ENCODE results near the gene SPRYD3. TPM values are rescaled to one million over a fixed set of nuclear protein-coding genes. Genes with fewer than 3 reads are reported as not detected.

The SPRYD3 gene
- total and polyA plus RNA-seq, 11 donors: 26.0 to 94.7 (median 48.5) TPM

DNA sequence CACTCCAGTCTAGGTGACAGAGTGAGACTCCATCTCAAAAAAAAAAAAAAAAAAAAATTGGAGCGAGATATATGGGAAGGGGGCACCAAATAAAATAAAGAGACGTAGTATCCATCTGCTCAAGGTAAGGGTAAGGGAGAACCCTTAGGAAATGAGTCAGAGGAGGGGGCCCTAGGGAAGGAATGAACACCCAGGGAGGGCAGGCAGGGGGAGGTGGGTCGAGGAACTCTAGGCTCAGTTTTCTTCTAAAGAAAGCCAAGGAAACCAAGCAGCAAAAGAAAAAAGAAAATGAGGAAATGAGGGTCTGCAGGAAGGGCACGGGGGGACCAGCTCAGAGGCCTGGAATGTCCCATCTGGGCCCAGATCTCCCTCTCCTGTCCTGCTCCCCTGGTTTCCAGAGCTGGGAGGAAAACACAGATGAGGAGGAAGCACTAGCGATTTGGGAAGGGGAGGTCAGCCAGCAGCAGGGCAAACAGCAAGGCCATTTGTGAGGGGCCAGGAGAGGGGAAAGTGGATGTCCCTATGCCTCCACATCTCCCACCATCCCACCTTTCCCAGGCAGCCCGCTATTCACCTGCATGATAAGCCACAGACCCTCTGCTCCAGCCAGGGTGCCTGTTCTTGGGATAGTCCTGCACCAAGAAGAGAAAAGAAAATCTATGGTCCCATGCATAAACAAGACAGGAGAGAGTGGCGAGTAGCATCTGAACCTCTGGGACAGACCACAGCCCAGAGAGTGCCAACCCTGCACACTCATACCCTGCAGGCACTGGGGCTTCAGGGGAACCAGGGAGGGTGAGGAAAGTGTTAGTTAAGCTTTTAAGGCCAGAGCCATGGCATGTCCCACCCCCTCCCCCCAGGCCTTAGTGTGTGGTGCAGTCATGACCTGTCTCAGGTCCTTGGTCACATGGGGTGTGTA, 11.9 kb downstream of the SPRYD3 start:
- DNase-seq (no peak), ATAC-seq (no peak)
- H3K4me3 ChIP-seq: no peak overlapping the region
- H3K9me3 ChIP-seq: no peaks in the 10 kb centered on the region
- peaks cover 0 to 69% (median 50%) of the 10 kb centered on the region in 9 donors for H3K36me3 ChIP-seq
- 72 to 77% (median 73%) methylated on average over 7 of the region's 7 CpGs for WGBS, 4 donors
- intact Hi-C loops (cut with DNase I): loop anchor here in 9 of 10 donors (2.0 to 5.0 kb wide), 5 partner anchors 31 to 220 kb away; no protein-coding TSS in a partner anchor
- TF ChIP-seq POLR2A (IDR thresholded peaks at IDR 0.05): no peak
- TF ChIP-seq, protein P1, sequence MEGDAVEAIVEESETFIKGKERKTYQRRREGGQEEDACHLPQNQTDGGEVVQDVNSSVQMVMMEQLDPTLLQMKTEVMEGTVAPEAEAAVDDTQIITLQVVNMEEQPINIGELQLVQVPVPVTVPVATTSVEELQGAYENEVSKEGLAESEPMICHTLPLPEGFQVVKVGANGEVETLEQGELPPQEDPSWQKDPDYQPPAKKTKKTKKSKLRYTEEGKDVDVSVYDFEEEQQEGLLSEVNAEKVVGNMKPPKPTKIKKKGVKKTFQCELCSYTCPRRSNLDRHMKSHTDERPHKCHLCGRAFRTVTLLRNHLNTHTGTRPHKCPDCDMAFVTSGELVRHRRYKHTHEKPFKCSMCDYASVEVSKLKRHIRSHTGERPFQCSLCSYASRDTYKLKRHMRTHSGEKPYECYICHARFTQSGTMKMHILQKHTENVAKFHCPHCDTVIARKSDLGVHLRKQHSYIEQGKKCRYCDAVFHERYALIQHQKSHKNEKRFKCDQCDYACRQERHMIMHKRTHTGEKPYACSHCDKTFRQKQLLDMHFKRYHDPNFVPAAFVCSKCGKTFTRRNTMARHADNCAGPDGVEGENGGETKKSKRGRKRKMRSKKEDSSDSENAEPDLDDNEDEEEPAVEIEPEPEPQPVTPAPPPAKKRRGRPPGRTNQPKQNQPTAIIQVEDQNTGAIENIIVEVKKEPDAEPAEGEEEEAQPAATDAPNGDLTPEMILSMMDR (IDR thresholded peaks at IDR 0.05): no peak
- H3K4me1 ChIP-seq: peaks cover 14 to 97% (median 75%) of the 10 kb centered on the region in 12 donors
- no peaks in the 10 kb centered on the region for H3K27me3 ChIP-seq
- H3K27ac ChIP-seq: peak overlapping the region in 9 of 12 donors; percentile 23 to 87 (median 71)

DNA sequence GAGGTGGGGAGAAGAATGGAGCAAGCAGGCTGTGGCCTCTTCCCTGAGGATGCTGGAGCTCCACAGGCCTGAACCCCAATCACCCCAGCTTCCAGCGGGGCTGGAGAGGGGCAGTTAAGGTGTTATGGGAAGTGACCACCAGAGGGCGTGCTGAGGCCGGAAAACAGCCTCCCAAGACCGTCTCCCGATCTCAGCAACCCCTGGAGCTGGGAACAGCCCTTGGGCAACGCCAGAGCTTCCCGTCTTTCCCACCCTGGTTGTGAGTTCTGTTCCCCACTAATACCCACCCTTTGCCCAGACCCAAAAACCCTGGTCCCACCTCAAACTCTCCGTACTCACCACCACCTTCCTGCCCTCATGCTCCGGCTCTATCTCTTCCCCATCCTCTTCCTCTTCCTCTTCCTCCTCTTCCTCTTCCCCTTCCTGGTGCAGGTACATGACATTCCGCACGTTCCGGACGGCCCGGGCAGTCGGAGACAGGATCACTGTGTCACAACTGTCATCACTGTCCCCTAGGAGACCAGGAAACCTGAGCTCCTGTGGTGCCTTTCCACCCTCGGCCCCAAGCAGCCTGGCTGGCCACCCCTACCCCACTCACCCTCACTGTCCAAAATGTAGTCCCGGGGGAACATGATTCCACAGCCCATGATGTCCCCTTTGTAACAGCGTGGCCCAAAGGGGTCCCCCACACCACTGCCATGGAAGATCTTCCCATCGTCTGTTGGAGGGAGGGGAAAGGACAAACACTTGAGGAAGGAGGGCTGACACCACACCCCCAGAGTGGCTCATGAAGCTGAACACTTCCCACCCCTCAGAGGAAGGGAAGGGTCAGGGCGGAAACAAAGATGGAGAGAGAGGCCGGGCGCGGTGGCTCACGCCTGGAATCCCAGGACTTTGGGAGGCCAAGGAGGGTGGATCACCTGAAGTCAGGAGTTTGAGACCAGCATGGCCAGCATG, 12.9 kb downstream of the SPRYD3 start:
- DNase-seq (peak; percentile 78 to 87 (median 83)), ATAC-seq (peak; percentile 40 to 71 (median 50))
- H3K4me1 ChIP-seq: peaks cover 5 to 97% (median 75%) of the 10 kb centered on the region in 12 donors
- H3K27me3 ChIP-seq: no peaks in the 10 kb centered on the region
- 28 to 38% (median 31%) methylated on average over 24 of the region's 24 CpGs for WGBS, 4 donors
- H3K9me3 ChIP-seq: no peaks in the 10 kb centered on the region
- intact Hi-C loops (cut with DNase I): loop anchor here (1.0 to 5.0 kb wide), 9 partner anchors 32 to 221 kb away; no protein-coding TSS in a partner anchor
- no peak for TF ChIP-seq POLR2A (IDR thresholded peaks at IDR 0.05)
- TF ChIP-seq, protein P1 (IDR thresholded peaks at IDR 0.05): peak; percentile 86 to 95 (median 91)
- H3K27ac ChIP-seq: peak overlapping the region in 11 of 12 donors; percentile 39 to 86 (median 71)
- H3K36me3 ChIP-seq: peaks cover 0 to 79% (median 56%) of the 10 kb centered on the region in 9 donors
- H3K4me3 ChIP-seq: peak overlapping the region in 1 of 12 donors; percentile 10

DNA sequence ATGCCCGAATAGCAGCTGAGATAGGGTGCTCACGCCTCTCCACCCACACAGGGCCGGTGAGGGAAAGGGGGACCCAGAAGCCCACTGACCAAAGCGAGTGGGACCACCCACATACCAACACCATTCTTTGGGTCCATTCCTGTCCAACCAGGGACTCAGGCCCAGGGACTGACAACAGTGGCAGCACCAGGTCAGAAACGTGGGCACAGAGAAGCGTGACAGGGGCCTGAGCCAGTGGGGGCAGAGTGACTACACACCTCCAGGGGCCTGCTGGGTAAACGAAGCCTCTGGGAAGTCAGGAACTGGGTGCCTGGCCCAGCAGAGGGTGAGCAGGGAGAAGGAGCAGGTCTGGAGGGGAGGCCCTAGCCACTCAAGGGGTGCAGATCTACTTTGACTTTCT, 13.7 kb downstream of the SPRYD3 start:
- Histone ChIP-seq H3K27ac (peak overlapping the region in 10 of 12 donors; percentile 67 to 86 (median 72)), H3K4me3 (no peak overlapping the region), H3K4me1 (peaks cover 5 to 97% (median 76%) of the 10 kb centered on the region in 12 donors), H3K36me3 (peaks cover 0 to 81% (median 60%) of the 10 kb centered on the region in 9 donors), H3K9me3 (no peaks in the 10 kb centered on the region), H3K27me3 (no peaks in the 10 kb centered on the region)
- 60 to 76% (median 66%) methylated on average over 6 to 7 of the region's 7 CpGs for WGBS, 4 donors
- ATAC-seq: peak in 2 of 4 donors; percentile 0 to 1
- TF ChIP-seq, protein P1 (IDR thresholded peaks at IDR 0.05): no peak
- no peak for TF ChIP-seq POLR2A (IDR thresholded peaks at IDR 0.05)
- intact Hi-C loops (cut with DNase I): loop anchor here in 8 of 10 donors (2.0 to 5.0 kb wide), 5 partner anchors 33 to 222 kb away; no protein-coding TSS in a partner anchor
- peak in 2 of 5 donors; percentile 15 to 32 for DNase-seq

Measured in heart left ventricle (tissue), 16 donors.